HK-2 (cell line): Measurements from ENCODE around the gene ALG12.

Source experiments
- DNase-seq: peaks from one replicate; pipeline ENCODE4 v3.0.0-alpha.2; 2018; ENCODE audit not compliant: unreplicated experiment

The ALG12 gene

DNA sequence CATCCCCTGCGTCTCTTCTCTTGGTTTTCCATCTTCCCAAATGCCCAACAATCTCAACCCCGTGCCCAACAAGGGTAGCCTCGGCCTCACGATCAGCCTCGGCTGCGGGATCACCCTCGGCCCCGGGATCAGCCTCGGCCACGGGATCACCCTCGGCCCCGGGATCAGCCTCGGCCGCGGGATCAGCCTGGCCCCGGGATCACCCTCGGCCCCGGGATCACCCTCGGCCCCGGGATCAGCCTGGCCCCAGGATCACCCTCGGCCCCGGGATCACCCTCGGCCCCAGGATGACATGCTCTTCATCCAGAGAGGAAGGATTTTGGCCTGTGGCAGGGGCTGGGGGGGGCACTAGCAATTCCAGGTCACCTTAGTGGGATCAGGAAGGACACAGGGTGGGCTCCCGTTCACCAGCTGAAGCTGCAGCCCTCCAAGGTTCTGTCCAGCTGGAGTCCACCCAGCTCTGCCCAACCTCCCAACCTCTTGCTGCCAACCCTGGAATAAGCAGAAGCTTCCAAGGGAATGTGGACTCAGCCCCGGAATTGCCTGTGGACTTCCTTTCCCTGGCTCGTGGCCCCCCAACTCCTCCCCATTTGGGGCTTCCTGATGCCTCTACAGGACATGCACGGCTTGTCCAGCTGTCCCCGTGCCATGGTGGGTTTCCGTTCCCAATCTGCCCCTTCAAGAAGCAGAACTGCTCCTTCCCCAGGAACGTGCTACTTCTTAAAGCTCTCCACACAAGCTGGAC, 6.2 kb downstream of the ALG12 start:
- DNase-seq: no peak

DNA sequence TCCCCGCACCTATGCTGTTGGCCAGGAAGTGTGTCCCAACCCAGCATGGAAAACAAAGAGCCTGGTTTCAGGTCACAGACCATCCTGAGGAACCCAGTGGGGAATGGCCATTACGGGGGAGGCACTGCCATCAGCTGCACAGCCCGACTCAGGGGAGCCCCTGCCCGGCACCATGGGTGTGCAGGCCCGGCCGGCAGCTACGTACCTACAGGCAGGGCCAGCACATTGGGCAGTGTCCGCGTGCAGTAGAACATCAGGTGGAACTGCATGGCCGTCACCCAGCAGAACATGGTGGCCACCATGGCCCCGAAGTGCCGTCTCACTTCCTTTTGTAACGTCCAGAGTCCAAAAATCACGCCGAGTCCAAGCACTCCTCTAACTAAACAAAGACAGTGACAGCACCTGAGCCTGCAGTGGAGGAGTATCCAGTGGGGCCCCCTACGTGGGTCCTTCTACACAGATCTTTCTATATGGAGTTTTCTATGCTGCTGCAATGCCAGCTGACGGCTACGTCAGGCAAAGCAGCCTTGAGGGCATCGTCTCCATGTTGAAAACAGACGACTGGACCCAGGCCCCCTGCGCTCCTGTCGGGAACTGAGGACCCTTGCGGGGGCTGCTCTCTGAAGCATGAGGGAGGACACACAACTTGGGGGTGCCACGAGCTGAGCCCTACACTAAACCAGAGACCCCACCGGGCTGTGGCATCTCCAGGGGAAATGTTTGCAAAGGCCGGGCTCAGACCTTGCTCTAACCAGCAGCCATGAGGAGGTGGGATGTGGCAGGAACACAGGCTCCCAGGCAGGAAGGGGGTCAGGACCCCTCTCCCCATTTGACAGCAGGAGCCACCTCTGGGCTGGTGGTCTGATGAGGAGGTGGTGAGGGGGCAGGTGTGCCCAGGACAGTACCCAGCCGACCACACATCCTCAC, 7.7 kb downstream of the ALG12 start:
- no peak for DNase-seq

DNA sequence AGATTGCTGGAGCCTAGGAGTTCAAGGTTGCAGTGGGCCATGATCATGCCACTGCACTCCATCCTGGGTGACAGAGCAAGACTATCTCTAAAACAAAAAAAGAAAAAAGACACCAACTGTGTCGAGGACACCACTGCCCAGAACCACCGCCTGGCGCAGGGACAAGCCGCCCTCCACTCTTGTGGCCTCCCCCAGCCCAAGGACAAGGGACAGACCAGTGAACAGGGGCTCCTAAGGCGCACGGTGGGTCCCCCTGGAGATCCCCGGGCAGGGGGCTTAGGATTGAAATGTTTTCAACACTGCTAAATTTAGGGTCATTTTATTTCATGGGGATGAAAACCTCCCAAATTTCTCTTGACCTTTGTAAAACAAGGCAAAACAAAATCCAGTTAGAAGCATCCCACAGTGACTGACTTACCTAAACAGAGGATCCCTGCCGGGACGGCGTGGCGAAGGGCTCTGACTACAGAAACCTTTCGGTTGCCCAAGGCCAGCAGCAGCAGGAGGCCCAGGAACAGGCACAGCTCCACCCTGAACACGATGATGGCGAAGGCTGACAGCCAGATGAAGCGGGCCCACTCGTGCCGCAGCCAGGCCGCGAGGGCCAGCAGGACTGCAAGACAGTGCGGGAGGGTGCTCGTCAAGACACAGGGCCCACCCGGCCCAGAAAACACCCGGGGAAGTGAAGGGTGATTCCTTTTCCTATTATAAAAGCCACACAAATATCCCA, 8.6 kb downstream of the ALG12 start:
- DNase-seq: no peak

DNA sequence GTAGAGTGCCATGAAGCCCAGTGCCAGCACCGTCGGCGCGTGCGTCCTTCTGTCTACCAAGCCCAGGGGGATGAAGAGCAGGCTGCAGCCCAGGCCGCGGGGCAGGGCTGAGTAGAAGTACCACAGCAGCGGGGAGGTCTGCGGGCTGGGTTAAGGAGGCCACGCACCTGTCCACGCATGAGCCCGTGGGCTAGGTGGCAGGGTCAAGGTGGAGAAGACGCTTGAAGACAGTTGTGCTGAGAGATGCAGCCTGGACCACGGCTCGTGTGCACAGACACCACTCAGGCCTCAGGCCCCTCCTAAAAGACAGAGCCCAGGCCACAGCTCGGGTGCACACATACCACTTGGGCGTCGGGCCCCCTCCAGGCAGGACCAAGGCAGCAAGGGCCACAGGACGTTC, 10.4 kb downstream of the ALG12 start:
- no peak for DNase-seq

DNA sequence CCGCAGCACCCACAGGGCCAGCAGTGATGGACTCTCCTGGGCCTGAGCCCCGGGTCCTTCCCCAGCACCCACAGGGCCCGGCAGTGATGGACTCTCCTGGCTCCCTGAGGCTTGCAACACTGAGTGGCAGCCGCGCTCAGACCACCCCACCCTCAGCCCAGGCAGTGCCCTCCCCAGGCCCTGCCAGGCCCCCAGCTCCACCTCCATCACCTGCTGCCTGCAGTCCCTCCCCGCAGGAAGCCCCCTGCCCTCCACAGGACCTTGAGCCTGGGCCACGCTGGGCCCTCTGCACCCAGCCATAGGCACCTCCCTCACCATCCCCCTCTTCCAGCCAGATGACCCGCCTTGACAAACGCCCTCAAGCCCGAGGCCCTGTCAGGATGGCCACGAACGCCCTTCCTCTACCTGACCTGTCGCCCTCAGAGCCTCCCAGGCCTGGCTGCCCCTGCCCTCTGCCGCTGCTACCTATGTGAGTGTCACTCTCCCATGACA, 11.4 kb downstream of the ALG12 start:
- DNase-seq: no peak

DNA sequence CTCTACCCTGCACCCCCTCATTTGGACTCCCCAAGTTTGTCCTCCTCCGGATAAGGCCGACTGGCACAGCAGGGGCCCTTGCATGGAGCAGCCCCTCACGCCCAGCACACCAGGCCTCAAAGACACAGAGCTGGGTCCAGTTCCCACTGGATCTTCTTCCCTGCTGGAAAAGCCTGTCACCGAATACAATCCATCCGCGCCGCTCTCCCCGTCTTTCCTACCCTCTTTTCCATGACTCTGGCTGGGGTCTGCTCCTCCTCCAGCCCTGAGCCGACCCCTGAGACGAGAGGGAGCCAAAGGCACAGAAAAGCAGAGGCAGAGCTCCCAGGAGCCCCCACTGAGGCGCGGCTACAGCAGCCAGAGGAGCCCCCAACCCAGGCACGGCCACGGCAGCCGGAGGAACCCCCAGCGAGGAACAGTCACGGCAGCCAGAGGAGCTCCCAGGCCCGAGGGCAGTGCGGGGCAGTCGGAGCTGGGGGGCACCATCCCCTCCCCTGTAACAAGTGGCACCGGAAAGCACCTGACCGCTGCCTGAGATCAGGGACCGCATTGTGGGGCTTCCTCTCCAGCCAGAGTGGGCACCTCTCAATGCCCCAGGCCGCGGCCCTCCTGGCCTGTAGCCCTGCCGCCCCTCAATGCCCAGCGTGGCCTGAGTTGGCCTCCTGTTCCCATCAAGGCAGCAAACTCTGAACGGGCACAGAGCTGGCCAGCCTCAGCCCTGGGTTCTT, 12.0 kb downstream of the ALG12 start:
- no peak for DNase-seq

DNA sequence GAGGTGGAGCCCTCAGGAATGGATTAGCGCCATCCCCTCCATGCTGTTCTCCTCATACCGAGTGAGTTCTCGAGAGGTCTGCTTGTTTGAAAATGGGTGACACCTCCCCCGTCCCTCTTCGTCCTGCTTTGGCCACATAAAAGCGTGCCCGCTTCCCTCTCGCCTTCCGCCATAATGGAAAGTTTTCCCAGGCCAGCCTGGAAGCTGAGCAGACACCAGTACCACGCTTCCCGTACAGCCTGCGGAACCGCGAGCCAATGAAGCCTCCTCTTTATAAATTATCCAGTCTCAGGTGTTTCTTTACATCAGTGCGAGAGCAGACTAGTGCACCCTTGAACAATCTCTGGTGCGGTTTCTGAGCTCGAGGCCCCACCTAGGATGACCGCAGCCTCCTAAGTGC, 12.8 kb downstream of the ALG12 start:
- no peak for DNase-seq

DNA sequence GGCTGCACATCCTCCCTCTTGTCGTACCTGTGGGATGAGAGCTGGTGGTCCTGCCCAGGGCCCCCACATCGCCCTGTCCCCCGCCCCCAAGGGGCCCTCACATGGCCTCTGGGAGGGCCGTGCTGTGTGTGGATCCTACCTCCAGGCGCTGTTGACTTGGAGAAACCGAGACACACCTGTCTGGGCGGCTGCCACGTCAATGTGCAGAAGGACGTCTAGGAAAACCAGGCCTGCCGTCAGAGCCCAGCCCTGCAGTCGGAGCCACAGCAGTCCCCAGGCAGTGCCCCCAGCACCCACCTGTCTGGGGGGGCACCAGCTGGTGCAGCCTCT, 14.2 kb downstream of the ALG12 start:
- DNase-seq: no peak

DNA sequence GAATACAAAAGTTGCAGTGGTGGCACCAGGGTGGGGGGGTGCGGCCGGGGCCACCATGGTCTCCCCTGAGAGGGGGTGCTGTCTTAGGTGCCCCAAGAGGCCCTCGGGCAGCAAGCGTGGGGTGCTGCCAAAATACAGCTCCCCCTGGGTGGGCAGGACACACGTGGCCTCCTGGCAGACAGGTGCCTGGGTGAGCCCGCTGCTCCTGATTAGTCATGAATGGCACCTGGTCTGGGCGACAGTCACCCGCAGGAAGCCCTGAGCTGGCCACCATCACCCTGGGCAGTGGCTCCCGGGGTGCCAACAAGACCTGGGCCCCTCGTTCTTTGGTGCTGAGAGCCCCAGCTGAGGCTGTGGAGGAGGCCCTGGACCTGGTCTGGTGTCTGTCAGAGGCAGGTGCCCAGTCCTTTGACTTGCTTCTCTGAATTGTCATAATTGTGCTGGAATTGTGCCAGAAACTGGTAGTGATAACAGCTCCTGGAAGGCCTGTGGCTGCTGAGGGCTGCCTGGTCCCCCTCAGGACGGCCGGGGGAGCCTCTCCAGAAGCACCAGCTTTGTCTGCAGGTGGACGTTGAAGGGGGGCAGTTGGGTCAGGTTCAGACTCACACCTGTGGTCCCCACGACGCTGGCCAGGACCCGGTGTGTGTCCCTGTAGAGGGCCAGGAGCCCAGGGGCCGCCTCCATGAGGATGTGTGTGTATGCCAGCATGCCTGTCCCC, 14.8 kb downstream of the ALG12 start:
- no peak for DNase-seq

DNA sequence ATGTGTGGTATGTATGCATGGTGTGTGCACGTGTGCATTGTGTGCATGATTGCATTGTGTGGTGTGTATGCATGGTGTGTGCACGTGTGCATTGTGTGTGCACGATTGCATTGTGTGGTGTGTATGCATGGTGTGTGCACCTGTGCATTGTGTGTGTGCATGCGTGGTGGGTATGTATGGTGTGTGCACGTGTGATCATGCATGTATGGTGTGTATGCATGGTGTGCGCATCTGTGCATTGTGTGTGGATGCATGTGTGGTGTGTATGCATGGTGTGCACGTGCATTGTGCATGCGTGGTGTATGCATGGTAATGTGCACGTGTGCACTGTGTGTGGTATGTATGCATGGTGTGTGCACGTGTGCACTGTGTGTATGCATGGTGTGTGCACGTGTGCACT, 16.8 kb downstream of the ALG12 start:
- no peak for DNase-seq

DNA sequence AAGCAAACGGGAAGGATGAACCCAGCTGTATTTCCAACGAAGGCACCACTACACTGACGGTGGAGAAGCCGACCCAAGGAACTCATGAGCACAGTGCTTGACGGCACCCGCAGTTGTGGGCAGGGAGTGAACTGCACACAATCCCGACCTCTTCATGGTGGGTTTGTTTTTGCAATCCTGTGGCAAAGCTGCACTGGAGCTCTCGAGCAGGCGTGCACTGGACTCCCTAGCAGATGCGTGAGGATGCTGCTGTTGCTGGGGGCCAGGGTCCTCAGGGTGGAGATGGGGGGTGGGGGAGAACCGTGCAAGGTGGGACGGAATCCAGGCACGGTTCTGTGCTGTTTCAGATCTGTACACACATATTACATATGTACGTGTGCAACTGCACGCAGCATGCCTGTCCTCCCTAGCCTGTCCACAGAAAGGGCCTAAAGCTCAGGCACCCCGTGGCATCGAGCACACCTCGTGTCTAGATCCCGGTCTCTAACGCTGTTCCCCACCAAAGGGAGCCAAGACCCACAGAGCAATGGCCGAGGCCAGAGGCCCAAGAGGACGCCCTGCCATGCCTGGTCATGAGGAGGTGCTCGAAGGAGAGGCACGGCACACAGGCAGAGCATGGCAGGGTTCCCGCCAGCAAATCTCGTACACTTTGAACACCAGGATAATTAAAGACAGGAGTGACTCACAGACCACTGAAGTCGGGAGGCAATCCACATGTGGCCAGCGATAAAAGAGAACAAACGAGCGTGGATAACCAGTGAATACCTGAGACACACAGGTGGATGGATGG, 17.6 kb downstream of the ALG12 start:
- no peak for DNase-seq

DNA sequence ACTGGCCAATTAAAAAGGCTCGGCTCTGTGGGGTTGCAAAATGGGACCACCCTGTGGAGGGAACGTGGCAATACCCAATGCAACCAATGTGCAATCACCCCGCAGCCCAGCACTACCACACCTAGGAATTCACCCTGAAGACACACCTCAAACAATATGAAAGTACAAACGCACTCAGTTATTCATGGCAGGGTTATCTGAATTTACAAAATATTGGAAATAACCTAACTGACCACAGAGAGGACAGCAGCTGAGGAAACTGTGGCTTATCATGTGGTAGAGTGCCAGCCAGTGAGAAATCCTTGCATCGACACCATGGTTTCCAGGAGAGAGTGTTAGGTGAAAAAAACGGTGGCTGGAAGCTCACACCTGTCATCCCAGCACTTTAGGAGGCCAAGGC, 18.7 kb downstream of the ALG12 start:
- no peak for DNase-seq

DNA sequence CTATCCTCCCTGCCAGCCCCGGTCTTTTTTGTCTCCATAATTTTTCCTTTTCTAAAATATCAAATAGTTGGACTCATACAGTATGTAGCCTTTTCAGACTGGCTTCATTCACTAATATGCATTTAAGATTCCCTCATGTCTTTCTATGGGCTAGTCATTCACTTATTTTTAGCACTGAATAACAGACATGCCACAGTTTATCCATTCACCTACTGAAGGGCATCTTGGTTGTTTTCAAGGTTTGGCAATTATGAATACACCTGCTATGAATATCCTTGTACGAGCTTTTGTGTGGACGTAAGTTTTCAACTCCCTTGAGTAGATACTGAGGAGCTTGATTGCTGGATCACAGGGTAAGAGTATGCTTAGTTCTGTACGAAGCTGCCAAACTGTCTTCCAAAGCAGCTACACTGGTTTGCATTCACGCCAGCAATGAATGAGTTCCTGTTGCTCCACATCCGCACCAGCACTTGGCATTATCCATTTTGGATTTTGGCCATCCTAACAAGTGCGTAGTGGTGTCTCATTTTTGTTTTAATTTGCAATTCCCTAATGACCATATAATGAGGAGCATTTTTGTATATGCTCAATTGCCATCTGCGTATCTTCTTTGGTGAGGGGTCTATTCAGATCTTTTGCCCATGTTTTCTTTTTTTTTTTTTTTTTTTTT, 21.1 kb downstream of the ALG12 start:
- DNase-seq: no peak

DNA sequence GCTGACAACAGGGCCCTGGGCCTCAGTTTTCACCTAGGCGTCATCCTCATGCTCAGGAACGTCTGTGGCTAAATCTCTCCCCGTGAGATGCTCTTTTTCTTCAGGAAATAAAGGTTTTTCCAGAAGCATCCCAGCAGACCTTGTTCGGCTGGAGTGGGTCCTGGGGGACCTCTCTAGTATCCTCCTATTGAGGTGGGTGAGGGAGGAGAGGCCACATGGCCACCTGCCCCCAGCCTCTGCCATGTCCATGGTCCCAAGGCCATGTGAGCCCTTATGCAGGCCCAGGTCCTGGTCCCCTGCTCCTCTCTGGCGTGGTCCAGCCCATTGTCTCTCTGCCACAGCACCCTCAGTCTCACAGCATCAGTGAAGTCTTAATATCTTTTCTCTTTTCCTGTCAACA, 22.0 kb downstream of the ALG12 start:
- DNase-seq: no peak

DNA sequence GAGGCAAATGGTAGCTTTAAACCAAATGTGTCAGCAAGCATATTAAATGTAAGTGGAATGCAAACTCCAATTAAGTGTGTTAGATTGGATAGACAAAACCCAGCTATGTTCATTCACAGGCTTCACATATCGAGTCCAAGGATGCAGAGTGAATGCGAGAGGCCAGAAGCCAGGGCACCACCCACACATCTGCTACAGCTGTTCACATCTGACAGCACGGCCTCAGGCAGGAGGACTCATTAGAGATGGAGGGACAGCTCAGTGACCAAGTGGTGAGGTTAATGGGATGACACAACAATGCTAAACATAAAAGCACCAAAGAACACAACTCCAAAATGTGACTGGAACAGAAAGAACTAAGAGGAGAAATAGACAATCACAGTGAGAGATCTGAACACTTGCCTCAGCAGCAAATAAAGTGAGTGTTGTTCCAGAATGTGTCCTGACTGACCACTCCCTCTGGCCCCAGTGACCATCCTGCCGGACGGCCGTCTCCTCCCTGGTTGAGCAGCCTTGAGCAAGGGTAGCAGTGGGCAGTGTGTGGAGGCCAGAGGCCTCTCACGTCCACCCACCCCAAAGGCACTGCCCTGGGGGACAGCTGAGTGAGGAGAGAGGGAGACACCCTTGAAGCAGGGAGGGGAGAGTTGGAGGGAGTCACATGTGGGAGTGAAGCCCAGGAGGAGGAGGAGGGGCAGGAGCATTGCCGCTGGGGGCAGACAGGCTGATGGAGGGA, 23.8 kb downstream of the ALG12 start:
- DNase-seq: no peak

DNA sequence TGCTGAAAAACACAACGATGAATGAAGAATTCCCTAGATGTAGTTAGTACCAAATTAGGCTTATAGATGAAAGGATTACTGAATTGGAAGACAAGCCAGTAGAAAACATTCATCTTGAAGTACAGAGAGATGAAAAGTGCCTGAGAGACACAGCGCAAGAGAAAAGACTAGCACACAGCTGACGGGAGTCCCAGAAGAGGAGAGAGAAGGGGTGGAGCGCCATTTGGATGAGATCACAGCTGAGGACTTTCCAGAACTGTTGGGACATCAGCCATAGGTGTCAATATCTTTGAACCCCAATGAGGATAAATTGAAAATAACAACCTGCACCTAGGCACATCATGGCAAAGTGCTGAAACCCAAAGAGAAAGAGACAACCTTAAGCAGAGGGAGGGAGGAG, 25.2 kb downstream of the ALG12 start:
- DNase-seq: no peak

DNA sequence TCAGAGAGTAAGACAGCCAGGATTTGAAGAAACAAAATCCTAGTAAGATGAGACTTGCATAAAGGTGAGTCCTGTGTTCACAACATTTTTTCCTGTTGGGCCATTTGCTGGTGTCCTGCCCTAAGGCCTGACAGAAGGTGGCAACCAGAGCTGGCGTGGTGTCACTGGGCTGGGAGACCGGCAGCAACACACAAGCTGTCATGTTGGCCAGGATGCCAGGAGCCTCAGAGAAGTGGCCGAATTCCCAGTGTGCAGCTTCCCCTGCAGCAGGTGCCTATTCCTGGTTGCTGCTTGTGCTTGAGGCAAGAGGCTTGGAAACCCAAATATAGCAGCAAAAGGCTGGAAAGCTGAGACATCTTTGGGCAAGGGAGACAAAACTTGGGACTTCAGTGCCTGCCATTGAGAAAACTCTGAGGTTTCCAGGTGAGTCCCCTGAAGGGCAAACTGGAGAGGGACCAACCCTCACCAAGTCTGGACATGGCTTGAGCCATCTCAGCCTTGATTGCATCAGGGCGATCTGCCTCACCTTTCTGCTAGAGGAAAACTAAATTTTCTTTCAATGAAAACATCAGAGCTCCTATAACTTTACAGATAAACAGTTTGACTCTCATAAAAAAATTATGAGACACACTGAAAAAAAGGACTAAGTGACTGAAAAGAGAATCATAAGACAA, 25.9 kb downstream of the ALG12 start:
- DNase-seq: no peak

DNA sequence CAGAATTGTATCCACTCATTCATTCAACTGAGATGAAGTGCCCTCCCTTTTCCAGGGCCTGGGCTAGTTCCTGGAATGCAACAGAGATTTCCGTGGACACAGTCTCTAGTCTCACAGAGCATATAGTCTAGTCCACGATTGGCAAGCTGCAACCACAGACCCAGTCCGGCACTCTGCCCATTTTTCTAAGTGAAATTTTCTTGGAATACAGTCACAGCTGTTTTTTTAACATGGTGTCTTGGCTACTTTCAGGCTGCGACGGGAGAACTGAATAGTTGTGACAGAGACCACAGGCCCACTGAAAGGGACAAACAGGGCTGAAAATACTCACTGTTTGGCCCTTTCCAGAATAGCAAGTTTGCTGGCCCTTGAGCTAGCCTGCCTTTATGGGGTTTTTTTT, 29.2 kb downstream of the ALG12 start:
- DNase-seq: no peak

DNA sequence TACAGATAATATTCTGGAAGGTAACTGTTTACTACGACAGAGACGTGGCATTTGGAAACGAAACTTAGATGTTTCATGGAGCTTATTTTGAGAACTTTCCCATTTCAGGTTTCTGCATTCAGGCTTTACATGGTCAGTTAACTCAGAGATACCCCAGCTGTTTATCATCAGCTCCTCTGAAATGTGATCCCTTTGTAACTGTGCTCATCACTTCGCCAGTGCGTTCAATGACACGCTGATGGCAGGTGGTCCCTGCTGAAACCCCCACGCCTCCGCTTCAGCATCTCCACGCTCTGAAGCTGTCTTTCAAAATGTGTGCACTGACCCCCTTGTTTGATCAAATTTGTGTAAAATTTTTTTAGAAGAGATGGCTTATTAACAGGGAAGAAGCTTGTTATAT, 30.5 kb downstream of the ALG12 start:
- no peak for DNase-seq
